ENCODE measurements around the gene PHF19. TPM values are rescaled to one million over a fixed set of nuclear protein-coding genes. Genes with fewer than 3 reads are reported as not detected.

The PHF19 gene
- total RNA-seq, 2 donors from 2014 or later, result 11.6 to 14.5 TPM

DNA sequence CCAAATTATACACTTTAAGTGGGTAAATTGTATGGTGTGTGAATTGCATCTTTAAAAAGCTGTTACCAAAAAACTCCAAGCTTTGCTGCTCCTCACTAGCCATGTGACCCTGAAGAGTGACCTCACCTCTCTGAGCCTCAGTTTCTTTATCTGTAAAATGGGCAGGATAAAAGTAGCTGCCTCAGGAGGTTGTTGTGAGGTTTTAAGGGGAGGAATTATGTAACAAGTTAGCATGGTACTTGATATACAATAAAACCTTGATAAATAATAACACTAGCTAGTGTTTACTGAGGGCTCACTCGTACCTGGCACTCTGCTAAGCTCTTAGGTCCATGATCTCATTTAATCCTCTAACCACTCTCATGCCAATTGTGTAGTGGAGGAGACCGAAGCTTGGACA, 19.0 kb upstream of the PHF19 start:
- intact Hi-C loops (cut with DNase I, micrococcal nuclease), result no loop called here
- ATAC-seq, result no peak
- DNase-seq, result no peak

DNA sequence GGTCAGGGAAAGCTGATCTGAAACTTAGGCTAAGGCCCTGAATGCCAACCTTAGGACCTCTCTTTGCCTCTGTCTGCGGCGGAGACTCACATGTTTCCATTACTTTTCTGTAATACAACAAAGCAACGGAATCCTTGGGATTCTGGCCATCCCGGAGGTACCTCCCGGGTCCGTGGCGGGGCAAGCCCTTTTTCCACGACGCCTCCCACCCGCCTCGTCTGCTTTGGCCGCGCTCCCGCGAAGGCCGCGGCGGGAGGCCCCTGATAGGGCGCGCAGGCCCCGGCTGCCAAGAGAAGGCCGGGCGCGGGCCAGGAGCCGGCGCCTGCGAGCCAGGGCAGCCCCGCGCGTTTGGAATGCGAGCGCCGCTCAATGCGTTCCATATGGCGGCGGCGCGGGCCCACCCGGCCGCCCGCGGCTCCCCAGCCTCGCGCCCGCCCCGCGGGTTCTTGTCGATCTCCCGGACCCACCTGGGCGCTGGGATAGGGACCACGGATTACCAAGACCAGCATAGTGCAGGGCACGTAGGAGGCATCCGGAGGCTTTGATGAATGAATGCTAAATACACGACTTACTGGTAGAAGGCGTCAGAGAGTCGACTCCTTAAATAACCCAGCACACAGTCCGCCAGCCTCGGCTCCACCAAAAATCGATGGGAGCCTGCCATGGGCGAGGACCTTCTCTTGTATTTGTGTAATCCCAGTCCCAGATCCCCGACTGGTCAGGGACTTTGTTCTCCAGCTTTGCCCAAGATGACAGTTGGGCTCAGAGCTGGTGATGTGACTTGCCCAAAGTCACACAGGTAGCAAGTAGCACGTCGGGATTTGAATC, 17.5 kb upstream of the PHF19 start:
- intact Hi-C loops (cut with DNase I, micrococcal nuclease), result no loop called here
- peak; percentile 52 for ATAC-seq
- no peak for DNase-seq

- intact Hi-C loops (cut with DNase I, micrococcal nuclease), result no loop called here
- DNase-seq (no peak), ATAC-seq (no peak)
Measured at GRCh38 chr9:120893611-120894307, 16.8 kb upstream of the PHF19 start.

- intact Hi-C loops (cut with DNase I, micrococcal nuclease), result no loop called here
- DNase-seq (no peak), ATAC-seq (peak; percentile 63)
Measured at GRCh38 chr9:120892748-120893610, 16.0 kb upstream of the PHF19 start.

DNA sequence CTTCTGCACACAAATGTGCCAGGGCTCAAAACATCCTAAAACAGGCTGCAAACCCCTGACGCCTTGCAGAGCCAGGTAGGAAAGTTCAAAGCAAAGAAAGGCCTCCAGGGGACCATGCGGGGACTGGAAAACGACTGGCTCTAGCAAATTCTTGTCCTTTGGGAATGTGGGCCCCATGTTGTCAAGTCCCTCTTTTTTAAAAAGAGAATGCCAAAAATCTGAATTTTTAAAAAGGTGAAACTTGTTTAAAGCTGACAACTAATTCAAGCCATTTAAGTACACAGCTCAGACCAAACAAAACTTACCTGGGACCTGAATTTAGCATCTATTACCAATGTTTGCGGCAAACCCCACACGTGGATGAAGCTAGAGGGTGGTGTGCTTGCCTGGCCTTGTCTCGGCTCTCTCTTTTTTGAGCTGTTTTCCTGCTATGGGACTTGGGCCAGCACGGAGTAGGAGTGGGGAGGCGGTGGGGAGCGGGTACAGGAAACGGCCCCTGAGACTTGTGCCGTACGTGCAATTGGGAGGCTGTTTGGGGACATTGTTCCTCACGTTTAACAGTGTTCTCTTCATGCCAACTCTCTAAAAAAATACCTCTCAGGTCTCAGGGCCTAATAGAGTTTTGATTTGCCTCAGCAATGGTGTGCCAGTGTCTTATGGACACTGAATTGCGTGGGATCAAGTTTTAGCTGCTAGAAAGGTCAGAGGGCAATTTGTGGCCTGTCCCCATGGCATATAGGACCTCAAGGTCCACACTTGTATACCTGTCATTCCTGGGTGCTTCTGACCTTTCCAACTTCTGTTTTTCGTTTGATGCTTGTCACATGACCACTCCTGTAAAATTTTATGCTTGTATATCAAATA, 15.1 kb upstream of the PHF19 start:
- intact Hi-C loops (cut with DNase I, micrococcal nuclease), result no loop called here
- no peak for DNase-seq
- peak; percentile 57 for ATAC-seq

GRCh38 chr9:120891245-120891883, 14.4 kb upstream of the PHF19 start:
- intact Hi-C loops (cut with DNase I, micrococcal nuclease), result no loop called here
- ATAC-seq (peak; percentile 39), DNase-seq (no peak)

GRCh38 chr9:120890320-120891244, 13.6 kb upstream of the PHF19 start:
- intact Hi-C loops (cut with DNase I, micrococcal nuclease), result no loop called here
- DNase-seq (no peak), ATAC-seq (no peak)

- intact Hi-C loops (cut with DNase I, micrococcal nuclease), result no loop called here
- ATAC-seq, result no peak
- no peak for DNase-seq
Measured at GRCh38 chr9:120889606-120890271, 12.8 kb upstream of the PHF19 start.

DNA sequence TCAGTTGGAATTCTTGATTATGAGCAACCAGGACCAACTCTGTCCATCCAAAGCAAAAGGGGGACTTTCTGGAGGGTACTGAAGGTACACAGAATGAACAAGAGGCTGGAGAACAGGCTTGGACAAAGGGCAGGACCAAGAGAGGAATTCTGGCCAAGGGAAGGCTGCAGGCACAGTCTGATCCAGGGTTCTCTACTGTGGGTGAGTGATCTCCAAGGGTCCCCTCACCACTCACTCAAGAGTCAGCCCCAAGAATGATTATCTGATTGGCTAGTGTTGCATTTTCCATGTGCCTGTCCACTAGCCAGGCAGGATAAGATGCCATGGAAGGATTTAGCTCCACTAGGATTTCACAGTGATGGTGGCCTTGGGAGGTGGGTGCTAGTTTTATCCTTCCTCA, 11.6 kb upstream of the PHF19 start:
- intact Hi-C loops (cut with DNase I, micrococcal nuclease), result no loop called here
- DNase-seq (no peak), ATAC-seq (no peak)

DNA sequence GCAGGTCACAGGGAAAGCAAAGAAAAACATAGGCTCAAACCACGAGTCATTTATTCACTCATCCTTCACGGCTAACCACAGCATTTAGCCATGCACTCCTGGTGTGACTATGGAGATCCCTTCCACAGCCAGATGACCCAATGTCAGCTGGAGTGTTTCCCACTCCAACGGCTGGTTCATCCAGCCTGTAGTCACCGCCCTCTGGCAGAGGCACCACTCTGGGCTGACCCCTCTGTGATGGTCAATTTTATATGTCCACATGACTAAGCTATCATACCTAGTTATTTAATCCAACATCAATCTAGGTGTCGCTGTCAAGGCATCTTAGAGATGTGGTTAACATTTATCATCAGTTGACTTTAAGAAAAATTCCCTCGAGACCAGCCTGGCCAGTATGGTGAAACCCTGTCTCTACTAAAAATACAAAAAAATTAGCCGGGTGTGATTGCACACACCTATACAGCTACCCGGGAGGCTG, 9.5 kb upstream of the PHF19 start:
- DNase-seq (no peak), ATAC-seq (no peak)
- intact Hi-C loops (cut with DNase I, micrococcal nuclease), result no loop called here

DNA sequence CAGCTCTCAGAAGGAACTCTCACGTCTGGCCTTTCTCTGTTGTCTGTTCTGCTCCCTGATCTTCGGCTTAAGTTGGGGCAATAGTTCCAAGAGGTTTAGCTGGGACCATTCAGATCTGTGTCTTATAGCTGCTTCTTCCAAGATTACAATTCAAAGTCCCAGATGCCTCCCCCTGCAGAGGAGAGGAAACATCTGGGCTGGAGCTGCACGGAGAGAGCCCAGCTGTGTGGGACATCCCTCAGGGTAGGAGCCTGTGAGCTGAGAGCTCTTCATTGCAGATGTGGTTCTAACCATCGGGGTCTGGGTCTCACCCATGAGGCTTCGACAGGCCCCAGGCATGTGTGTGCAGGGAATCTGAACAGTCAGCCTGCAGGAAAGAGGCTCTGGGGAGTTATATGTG, 9.0 kb upstream of the PHF19 start:
- no peak for DNase-seq
- intact Hi-C loops (cut with DNase I, micrococcal nuclease), result no loop called here
- ATAC-seq, result peak; percentile 12

GRCh38 chr9:120885457-120885856, 8.5 kb upstream of the PHF19 start:
- intact Hi-C loops (cut with DNase I, micrococcal nuclease), result no loop called here
- no peak for DNase-seq
- ATAC-seq, result peak; percentile 95

DNA sequence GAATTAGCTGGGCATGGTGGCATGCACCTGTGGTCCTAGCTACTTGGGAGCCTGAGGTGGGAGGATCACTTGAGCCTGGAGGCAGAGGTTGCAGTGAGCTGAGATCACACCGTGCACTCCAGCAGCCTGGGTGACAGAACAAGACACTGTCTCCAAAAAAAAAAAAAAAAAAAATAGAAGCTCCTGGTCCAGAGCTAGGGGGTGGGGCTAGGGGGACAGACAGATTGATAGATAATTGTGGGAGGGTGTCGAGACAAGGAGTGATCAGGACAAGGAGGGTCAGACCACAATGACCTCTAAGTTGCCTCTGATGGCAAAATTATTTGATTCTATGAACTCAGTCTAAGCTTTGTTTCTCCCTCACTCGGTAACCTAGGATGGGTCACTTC, 6.6 kb upstream of the PHF19 start:
- DNase-seq, result no peak
- intact Hi-C loops (cut with DNase I, micrococcal nuclease), result no loop called here
- no peak for ATAC-seq

- intact Hi-C loops (cut with DNase I, micrococcal nuclease), result no loop called here
- no peak for ATAC-seq
Measured at GRCh38 chr9:120882935-120883607, 6.1 kb upstream of the PHF19 start.

DNA sequence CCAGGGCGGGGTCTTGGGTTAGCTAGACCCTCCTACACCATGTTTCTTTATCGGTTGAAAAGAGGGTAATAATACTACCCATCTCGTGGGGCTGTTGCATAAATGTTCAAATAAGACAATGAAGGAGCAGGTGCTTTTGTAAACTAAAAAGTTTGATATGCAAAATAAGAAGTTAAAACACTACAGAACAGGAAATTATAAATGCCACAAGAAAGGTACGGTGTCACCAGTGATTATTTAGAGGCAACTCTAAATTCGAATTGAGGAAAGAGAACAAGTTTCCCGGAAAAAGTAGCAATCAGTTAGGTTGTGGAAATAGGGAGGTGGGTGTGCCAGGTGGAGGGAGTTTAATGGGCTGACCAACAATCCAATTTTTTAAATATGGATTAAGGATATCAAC, 2.5 kb upstream of the PHF19 start:
- DNase-seq, result no peak
- intact Hi-C loops (cut with DNase I, micrococcal nuclease), result no loop called here
- no peak for ATAC-seq

More at GRCh38 chr9:120882935-120883607, 6.1 kb upstream of the PHF19 start:
- DNase-seq, result no peak
